ENCODE results near the gene SYTL2. TPM values are rescaled to one million over a fixed set of nuclear protein-coding genes. Genes with fewer than 3 reads are reported as not detected.

Gene SYTL2
- total and polyA plus RNA-seq, 2 experiments from 2014 or later, result 3.4 to 7.2 TPM

- H3K27me3 ChIP-seq (ENCODE audit: insufficient read depth), result no peaks in the 10 kb centered on the region
- peak overlapping the region; percentile 92; the same call in 1 of the 2 replicates for H3K27ac ChIP-seq (ENCODE audit: low read depth)
- H3K79me2 ChIP-seq (replicated peaks; ENCODE audit: insufficient read depth), result peaks cover 40% of the 10 kb centered on the region
- no peaks in the 10 kb centered on the region for H3K9me2 ChIP-seq (ENCODE audit: insufficient read depth)
- Mint-ChIP-seq H3K27ac (peak overlapping the region; percentile 89), H3K4me3 (no peak overlapping the region; the same call in 2 of the 3 replicates), H3K9me3 (0 out of 3 replicates have a peak, but pooled peaks cover 4% of the 10 kb centered on the region), H3K36me3 (ENCODE audit: low read depth) (peaks cover 31% of the 10 kb centered on the region), H3K27me3 (ENCODE audit: insufficient read depth, low read depth, poor library complexity) (peaks cover 16% of the 10 kb centered on the region), H3K4me1 (peaks cover 17% of the 10 kb centered on the region)
- H3K4me3 ChIP-seq, result no peak overlapping the region
- DNase-seq (ENCODE audit: low spot score) (no peak), ATAC-seq (no peak)
- 0 out of 2 replicates have a peak, but pooled peaks cover 3% of the 10 kb centered on the region for H3K4me1 ChIP-seq (ENCODE audit: insufficient read depth)
- 0 out of 2 replicates have a peak overlapping the region, but pooled peaks have one; percentile 69 for H3K4me2 ChIP-seq
- H4K20me1 ChIP-seq (replicated peaks; ENCODE audit: insufficient read depth), result peaks cover 26% of the 10 kb centered on the region
- H3F3A ChIP-seq (replicated peaks; ENCODE audit: low read depth), result no peaks in the 10 kb centered on the region
- peak overlapping the region; percentile 14; the same call in 1 of the 2 replicates for H2AFZ ChIP-seq
- no peak for TF ChIP-seq EZH2 (IDR thresholded peaks at IDR 0.05; ENCODE audit: low read depth, unreplicated experiment)
- no peak for TF ChIP-seq ZNF331 (CRISPR knock-in tag; IDR thresholded peaks at IDR 0.05; ENCODE audit: low read depth)
- no peak for TF ChIP-seq NANOG (IDR thresholded peaks at IDR 0.05; ENCODE audit: borderline replicate concordance)
- no peak for TF ChIP-seq STAT1 (IDR thresholded peaks at IDR 0.05; ENCODE audit: unreplicated experiment)
- no peak for TF ChIP-seq REST (IDR thresholded peaks at IDR 0.05; ENCODE audit: unreplicated experiment)
- no peak for TF ChIP-seq EZH2phosphoT487 (IDR thresholded peaks at IDR 0.05; ENCODE audit: unreplicated experiment)
- no peak for TF ChIP-seq CTCF (conservative IDR thresholded peaks at IDR 0.05; ENCODE audit: low read depth in 2 of 2)
- no peak for TF ChIP-seq JUNB (IDR thresholded peaks at IDR 0.05; ENCODE audit: unreplicated experiment)
- no peak for TF ChIP-seq POLR2AphosphoS5 (IDR thresholded peaks at IDR 0.05; ENCODE audit: low read depth)
- TF ChIP-seq ETS1 (IDR thresholded peaks at IDR 0.05), result no peak
- TF ChIP-seq ZNF114 (CRISPR knock-in tag; IDR thresholded peaks at IDR 0.05), result no peak
- TF ChIP-seq CREB1 (CRISPR knock-in tag; IDR thresholded peaks at IDR 0.05; ENCODE audit: low read depth), result no peak
- H3K36me3 ChIP-seq (ENCODE audit: insufficient read depth), result peaks cover 7% of the 10 kb centered on the region; the same call in 1 of the 2 replicates
Measured at GRCh38 chr11:85665733-85666132, 145.2 kb downstream of the SYTL2 start.

All from GM23338 (cell line).